Spinal cord (tissue), 10 donors: ENCODE results near the gene TMED10. TPM values are rescaled to one million over a fixed set of nuclear protein-coding genes. Genes with fewer than 3 reads are reported as not detected.
A peak's percentile ranks its signal among the peaks of the same experiment; 100 is the strongest.

Experiments
- DNase-seq, 6 donors: peaks; one replicate each; pipeline versions ENCODE4 v3.0.0 to v3.0.0-alpha.2; 2013 to 2015; ENCODE audit warnings: low spot score in 6 of 6, low read depth in 4 of 6
- H3K27ac ChIP-seq: one replicate; pipeline ENCODE4 v1.5.1; 2013; ENCODE audit warnings: low read depth, low read length, control low read depth
- H3K27me3 ChIP-seq: one replicate; pipeline ENCODE4 v1.6.1; 2013; ENCODE audit warnings: low read length; ENCODE audit not compliant: control insufficient read depth, insufficient read depth
- H3K36me3 ChIP-seq: one replicate; pipeline ENCODE4 v1.6.1; 2013; ENCODE audit warnings: low read length; ENCODE audit not compliant: control insufficient read depth, insufficient read depth
- H3K4me1 ChIP-seq: one replicate; pipeline ENCODE4 v1.6.1; 2013; ENCODE audit warnings: low read length; ENCODE audit not compliant: control insufficient read depth, insufficient read depth
- H3K4me3 ChIP-seq: one replicate; pipeline ENCODE4 v1.5.1; 2013; ENCODE audit warnings: low read depth, low read length, control low read depth
- H3K9me3 ChIP-seq: one replicate; pipeline ENCODE4 v1.6.1; 2013; ENCODE audit warnings: low read length; ENCODE audit not compliant: control insufficient read depth, insufficient read depth
- WGBS: methylation state at CpG from one replicate; pipeline ENCODE4 v1.1.5; 2013; ENCODE audit warnings: missing lambda C conversion rate; ENCODE audit not compliant: insufficient coverage; 5-methylcytosine and 5-hydroxymethylcytosine counted together
- polyA plus RNA-seq, 2 donors: library from polyadenylated mRNA; unstranded; fragments of 120-200 nt; gene quantifications; one replicate each; pipeline ENCODE4 v1.2.1, GENCODE V29; 2013; ENCODE audit not compliant: insufficient read length in 2 of 2
- total RNA-seq, 2 donors: library from RNA; depleted of rRNA in 1 of 2; stranded (reverse); fragments of 120-200 nt in 1 of 2; fragments of >200 nt in 1 of 2; gene quantifications; one replicate each; pipeline versions ENCODE4 v1.2.3 to v1.2.4, GENCODE V29; 2013 to 2014
- donor health status: healthy.

TMED10 gene
- total and polyA plus RNA-seq, 4 donors = 164 to 353 (median 218) TPM

DNA sequence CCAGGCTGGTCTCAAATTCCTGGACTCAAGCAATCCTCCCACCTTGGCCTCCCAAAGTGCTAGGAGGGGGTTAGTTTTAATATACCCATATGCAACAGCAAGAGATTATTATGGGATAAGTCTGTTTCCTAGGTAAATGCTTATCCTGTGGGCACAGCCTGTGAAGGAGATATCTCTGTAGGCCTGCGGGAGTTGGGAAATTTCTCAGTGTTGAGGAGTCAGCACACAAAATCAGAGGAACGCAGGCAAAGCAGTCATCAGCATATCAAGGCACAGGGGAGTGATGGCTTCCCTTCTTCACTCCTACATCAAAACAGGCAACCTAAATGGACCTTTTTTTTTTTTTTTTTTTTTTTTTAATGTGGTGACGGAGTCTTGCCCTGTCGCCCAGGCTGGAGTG is 20.9 kb upstream of the TMED10 start:
- no peaks in the 10 kb centered on the region for H3K27me3 ChIP-seq
- no peak overlapping the region for H3K4me3 ChIP-seq
- DNase-seq = no peak
- H3K36me3 ChIP-seq = no peaks in the 10 kb centered on the region
- H3K4me1 ChIP-seq = peaks cover 13% of the 10 kb centered on the region
- no peaks in the 10 kb centered on the region for H3K9me3 ChIP-seq
- 100% methylated on average over 1 of the region's 4 CpGs for WGBS
- H3K27ac ChIP-seq = no peak overlapping the region

- Histone ChIP-seq H3K4me3 (no peak overlapping the region), H3K4me1 (peaks cover 13% of the 10 kb centered on the region), H3K27ac (no peak overlapping the region), H3K27me3 (no peaks in the 10 kb centered on the region), H3K36me3 (no peaks in the 10 kb centered on the region), H3K9me3 (no peaks in the 10 kb centered on the region)
- no peak for DNase-seq
- 93% methylated on average over 4 of the region's 4 CpGs for WGBS
Measured at GRCh38 chr14:75196468-75196867, 20.1 kb upstream of the TMED10 start.

DNA sequence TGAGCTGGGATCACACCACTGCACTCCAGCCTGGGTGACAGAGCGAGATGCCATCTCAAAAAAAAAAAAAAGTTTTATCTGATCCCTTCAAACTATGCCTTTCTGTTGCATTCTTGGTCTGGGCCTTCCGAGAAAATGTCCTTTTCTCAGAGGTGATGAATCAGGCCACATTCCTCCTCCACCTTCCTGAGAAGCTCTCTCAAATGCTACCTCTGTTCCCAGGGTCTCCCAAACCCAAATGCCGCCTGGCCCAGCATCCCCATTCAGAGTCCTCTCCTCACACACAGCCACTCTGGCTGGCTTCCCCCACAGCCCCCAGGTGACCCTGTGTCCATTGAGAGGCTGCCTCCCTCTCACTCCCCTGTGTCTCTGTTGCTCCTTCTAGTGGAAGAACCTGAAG is 19.7 kb upstream of the TMED10 start:
- Histone ChIP-seq H3K4me1 (peaks cover 13% of the 10 kb centered on the region), H3K27me3 (no peaks in the 10 kb centered on the region), H3K4me3 (no peak overlapping the region), H3K27ac (no peak overlapping the region), H3K9me3 (no peaks in the 10 kb centered on the region), H3K36me3 (no peaks in the 10 kb centered on the region)
- DNase-seq = no peak
- 93% methylated on average over 3 of the region's 3 CpGs for WGBS

GRCh38 chr14:75191100-75191499 is 14.7 kb upstream of the TMED10 start:
- no peaks in the 10 kb centered on the region for H3K27me3 ChIP-seq
- H3K36me3 ChIP-seq = no peaks in the 10 kb centered on the region
- no peaks in the 10 kb centered on the region for H3K9me3 ChIP-seq
- H3K27ac ChIP-seq = no peak overlapping the region
- H3K4me1 ChIP-seq = no peaks in the 10 kb centered on the region
- 94% methylated on average over 3 of the region's 3 CpGs for WGBS
- no peak overlapping the region for H3K4me3 ChIP-seq
- DNase-seq = no peak

- 92% methylated on average over 4 of the region's 4 CpGs for WGBS
- Histone ChIP-seq H3K4me1 (no peaks in the 10 kb centered on the region), H3K27me3 (no peaks in the 10 kb centered on the region), H3K4me3 (no peak overlapping the region), H3K36me3 (no peaks in the 10 kb centered on the region), H3K9me3 (no peaks in the 10 kb centered on the region), H3K27ac (no peak overlapping the region)
- no peak for DNase-seq
Measured at GRCh38 chr14:75190023-75190422, 13.6 kb upstream of the TMED10 start.

DNA sequence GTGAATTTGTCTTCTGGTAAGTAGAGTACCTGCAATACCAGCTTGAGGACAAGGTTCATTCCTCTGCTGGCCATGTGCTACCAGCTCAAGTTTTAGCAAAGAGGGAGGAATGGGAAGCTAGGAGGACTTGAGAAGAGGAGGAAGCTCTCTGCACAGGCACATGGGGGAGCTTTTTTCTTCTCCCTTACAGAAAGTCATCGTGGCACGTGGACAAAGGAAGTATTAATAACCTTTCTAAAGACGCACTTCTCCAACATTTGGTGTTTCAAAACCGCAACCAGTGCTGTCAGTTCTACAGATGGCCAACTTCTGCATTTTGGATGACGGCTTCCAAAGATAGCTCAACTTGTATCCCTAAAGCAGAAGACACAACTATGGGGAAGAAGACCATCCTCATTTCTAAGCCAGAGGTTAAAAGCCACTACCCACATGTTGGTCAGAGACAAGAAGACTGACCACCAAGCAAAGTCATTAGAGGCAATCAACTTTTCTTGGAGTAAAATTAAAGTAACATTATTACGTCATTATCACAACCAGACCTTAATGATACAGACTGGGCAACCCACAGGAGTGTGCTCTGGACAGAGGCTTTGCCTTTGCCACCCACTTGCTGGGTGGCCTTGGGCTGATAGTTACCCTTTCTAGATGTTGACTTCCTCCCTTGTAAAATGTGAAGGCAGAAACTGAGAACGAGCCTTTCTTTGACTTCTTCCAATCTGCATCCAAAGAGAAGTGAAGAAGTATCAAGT is 12.3 kb upstream of the TMED10 start:
- H3K27ac ChIP-seq = no peak overlapping the region

GRCh38 chr14:75188086-75188485 is 11.7 kb upstream of the TMED10 start:
- WGBS = no CpG with 5 or more reads among the region's 4 CpGs
- no peaks in the 10 kb centered on the region for H3K9me3 ChIP-seq
- no peaks in the 10 kb centered on the region for H3K4me1 ChIP-seq
- H3K36me3 ChIP-seq = no peaks in the 10 kb centered on the region
- H3K27ac ChIP-seq = no peak overlapping the region
- H3K4me3 ChIP-seq = no peak overlapping the region
- H3K27me3 ChIP-seq = no peaks in the 10 kb centered on the region
- no peak for DNase-seq

More for the DNA sequence above, 12.3 kb upstream of the TMED10 start:
- Histone ChIP-seq H3K4me1 (no peaks in the 10 kb centered on the region), H3K27me3 (no peaks in the 10 kb centered on the region), H3K36me3 (no peaks in the 10 kb centered on the region), H3K4me3 (no peak overlapping the region), H3K9me3 (no peaks in the 10 kb centered on the region)
- DNase-seq = peak in 1 of 6 donors; percentile 22
- WGBS = 94% methylated on average over 3 of the region's 7 CpGs

DNA sequence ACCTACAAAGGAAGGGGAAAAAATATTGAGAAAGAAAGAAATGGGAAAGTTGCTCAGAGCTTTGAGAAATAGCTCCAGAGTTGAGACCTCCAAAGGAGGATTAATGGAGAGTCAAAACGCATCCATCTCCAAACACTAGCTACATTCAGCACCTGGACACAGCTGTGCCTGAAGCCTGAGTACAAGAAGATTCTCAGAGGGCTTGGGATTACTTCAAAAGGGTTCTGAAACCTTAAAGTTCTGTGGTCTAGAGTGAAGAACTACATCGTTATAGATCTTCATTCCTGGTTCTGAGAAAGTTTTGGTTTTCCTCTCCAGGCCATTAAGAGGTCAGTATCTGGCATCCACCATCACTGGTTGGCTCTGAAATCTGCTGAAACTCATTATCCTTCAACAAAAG is 10.5 kb upstream of the TMED10 start:
- H3K27ac ChIP-seq = no peak overlapping the region
- H3K4me3 ChIP-seq = no peak overlapping the region
- no peaks in the 10 kb centered on the region for H3K9me3 ChIP-seq
- no peaks in the 10 kb centered on the region for H3K4me1 ChIP-seq
- 100% methylated on average over 1 of the region's 2 CpGs for WGBS
- no peaks in the 10 kb centered on the region for H3K27me3 ChIP-seq
- DNase-seq = no peak
- H3K36me3 ChIP-seq = no peaks in the 10 kb centered on the region

GRCh38 chr14:75185251-75186040 is 9.0 kb upstream of the TMED10 start:
- DNase-seq = no peak
- Histone ChIP-seq H3K4me3 (no peak overlapping the region), H3K27ac (no peak overlapping the region), H3K9me3 (no peaks in the 10 kb centered on the region), H3K36me3 (no peaks in the 10 kb centered on the region), H3K27me3 (no peaks in the 10 kb centered on the region), H3K4me1 (no peaks in the 10 kb centered on the region)
- WGBS = 83% methylated on average over 3 of the region's 7 CpGs

- Histone ChIP-seq H3K27ac (no peak overlapping the region), H3K9me3 (no peaks in the 10 kb centered on the region), H3K27me3 (no peaks in the 10 kb centered on the region), H3K4me3 (no peak overlapping the region), H3K4me1 (no peaks in the 10 kb centered on the region), H3K36me3 (no peaks in the 10 kb centered on the region)
- DNase-seq = no peak
- WGBS = no CpG with 5 or more reads among the region's 3 CpGs
Measured at GRCh38 chr14:75184492-75184891, 8.1 kb upstream of the TMED10 start.
